Gastrocnemius medialis (tissue), 4 donors: ENCODE measurements around the gene PFDN5. TPM values are rescaled to one million over a fixed set of nuclear protein-coding genes. Genes with fewer than 3 reads are reported as not detected.

Experiments used
- ATAC-seq, 2 donors: fragments of 150-250 bp; one replicate each; pipeline ENCODE4 v1.9.1; 2016
- DNase-seq, 2 donors: peaks; one replicate each; pipeline ENCODE4 v3.0.0-alpha.2; 2019
- H3K27ac ChIP-seq, 4 donors: fragments of 200-600 bp; sonication (generic); 1 replicate in 1 of 4; 2 replicates in 3 of 4; pipeline ENCODE4 v1.5.1; 2016 to 2018; ENCODE audit warnings: mild to moderate bottlenecking in 2 of 4, moderate library complexity in 1 of 4
- H3K27me3 ChIP-seq, 3 donors: fragments of 200-600 bp; sonication (generic) in 2 of 3; 1 replicate in 1 of 3; 2 replicates in 2 of 3; pipeline versions ENCODE4 v1.5.1 to v1.6.0; 2016 to 2019; ENCODE audit warnings: mild to moderate bottlenecking in 1 of 3, moderate library complexity in 1 of 3
- H3K36me3 ChIP-seq, 2 donors: fragments of 200-600 bp; sonication (generic) in 1 of 2; one replicate each; pipeline ENCODE4 v1.5.1; 2017 to 2018
- H3K4me1 ChIP-seq, 2 donors: fragments of 200-600 bp; sonication (generic) in 1 of 2; one replicate each; pipeline ENCODE4 v1.5.1; 2016 to 2017; ENCODE audit warnings: mild to moderate bottlenecking in 2 of 2
- H3K4me3 ChIP-seq, 4 donors: fragments of 200-600 bp; sonication (generic) in 3 of 4; 1 replicate in 1 of 4; 2 replicates in 3 of 4; pipeline ENCODE4 v1.5.1; 2016 to 2019; ENCODE audit warnings: mild to moderate bottlenecking in 2 of 4
- H3K9me3 ChIP-seq, 3 donors: fragments of 200-600 bp; sonication (generic) in 2 of 3; 1 replicate in 1 of 3; 2 replicates in 2 of 3; pipeline ENCODE4 v1.5.1; 2016 to 2019
- CTCF ChIP-seq, 5 experiments: fragments of 450-650 bp in 3 of 5; fragments of 200-600 bp in 2 of 5; sonication (generic) in 2 of 5; IDR thresholded peaks in 4 of 5; conservative IDR thresholded peaks in 1 of 5; 1 replicate in 4 of 5; 2 replicates in 1 of 5; pipeline ENCODE4 v1.5.1; 2016 to 2019; ENCODE audit warnings: antibody characterized with exemption in 5 of 5, mild to moderate bottlenecking in 3 of 5, moderate library complexity in 3 of 5
- POLR2A ChIP-seq, 2 donors: fragments of 450-650 bp; IDR thresholded peaks; one replicate each; pipeline ENCODE4 v1.6.1; 2017; ENCODE audit warnings: antibody characterized with exemption in 2 of 2, mild to moderate bottlenecking in 2 of 2, moderate library complexity in 2 of 2
- in situ Hi-C, 4 donors: fragments of 200-750 bp; cut with MboI; loops; one replicate each; pipeline versions ENCODE4 v1.15.0 to v1.8.0; 2017; ENCODE audit warnings: low sequenced_read_pairs in 4 of 4
- intact Hi-C: fragments of 100-400 bp; cut with DNase I; formaldehyde crosslinking; loops from one replicate; pipeline ENCODE4 v1.15.1; 2023; ENCODE audit warnings: low total_unique reads
- total RNA-seq, 4 donors: library from RNA; depleted of rRNA; stranded (reverse); fragments of >200 nt; gene quantifications; one replicate each; pipeline versions ENCODE4 v1.1.0 to v1.2.3, GENCODE V29; 2016

Gene PFDN5
- total RNA-seq, 4 donors from 2014 or later: 341 to 464 (median 358) TPM

GRCh38 chr12:53274445-53274844 lies 20.9 kb upstream of the PFDN5 start:
- Histone ChIP-seq H3K27ac (no peak overlapping the region), H3K9me3 (no peaks in the 10 kb centered on the region), H3K4me3 (no peak overlapping the region), H3K4me1 (no peaks in the 10 kb centered on the region), H3K27me3 (no peaks in the 10 kb centered on the region), H3K36me3 (no peaks in the 10 kb centered on the region)
- in situ Hi-C loops (no loop called here), intact Hi-C loops (no loop called here)
- TF ChIP-seq POLR2A (IDR thresholded peaks at IDR 0.05) (no peak), CTCF (IDR thresholded peaks at IDR 0.05 in 4 of 5, conservative IDR thresholded peaks at IDR 0.05 in 1 of 5) (no peak)
- DNase-seq (no peak), ATAC-seq (no peak)

- TF ChIP-seq POLR2A (IDR thresholded peaks at IDR 0.05) (no peak), CTCF (IDR thresholded peaks at IDR 0.05 in 4 of 5, conservative IDR thresholded peaks at IDR 0.05 in 1 of 5) (no peak)
- in situ Hi-C loops (no loop called here), intact Hi-C loops (no loop called here)
- H3K4me1 ChIP-seq: no peaks in the 10 kb centered on the region
- DNase-seq (no peak), ATAC-seq (no peak)
- no peaks in the 10 kb centered on the region for H3K27me3 ChIP-seq
- H3K27ac ChIP-seq: no peak overlapping the region
- H3K36me3 ChIP-seq: no peaks in the 10 kb centered on the region
- H3K4me3 ChIP-seq: no peak overlapping the region
- no peaks in the 10 kb centered on the region for H3K9me3 ChIP-seq
Measured at GRCh38 chr12:53276511-53276910, 18.8 kb upstream of the PFDN5 start.

- Histone ChIP-seq H3K27me3 (no peaks in the 10 kb centered on the region), H3K36me3 (no peaks in the 10 kb centered on the region), H3K4me1 (no peaks in the 10 kb centered on the region), H3K4me3 (no peak overlapping the region), H3K27ac (no peak overlapping the region), H3K9me3 (no peaks in the 10 kb centered on the region)
- intact Hi-C loops (no loop called here), in situ Hi-C loops (no loop called here)
- DNase-seq: no peak
- TF ChIP-seq CTCF (IDR thresholded peaks at IDR 0.05 in 4 of 5, conservative IDR thresholded peaks at IDR 0.05 in 1 of 5) (no peak), POLR2A (IDR thresholded peaks at IDR 0.05) (no peak)
- no peak for ATAC-seq
Measured at GRCh38 chr12:53277981-53278380, 17.4 kb upstream of the PFDN5 start.

DNA sequence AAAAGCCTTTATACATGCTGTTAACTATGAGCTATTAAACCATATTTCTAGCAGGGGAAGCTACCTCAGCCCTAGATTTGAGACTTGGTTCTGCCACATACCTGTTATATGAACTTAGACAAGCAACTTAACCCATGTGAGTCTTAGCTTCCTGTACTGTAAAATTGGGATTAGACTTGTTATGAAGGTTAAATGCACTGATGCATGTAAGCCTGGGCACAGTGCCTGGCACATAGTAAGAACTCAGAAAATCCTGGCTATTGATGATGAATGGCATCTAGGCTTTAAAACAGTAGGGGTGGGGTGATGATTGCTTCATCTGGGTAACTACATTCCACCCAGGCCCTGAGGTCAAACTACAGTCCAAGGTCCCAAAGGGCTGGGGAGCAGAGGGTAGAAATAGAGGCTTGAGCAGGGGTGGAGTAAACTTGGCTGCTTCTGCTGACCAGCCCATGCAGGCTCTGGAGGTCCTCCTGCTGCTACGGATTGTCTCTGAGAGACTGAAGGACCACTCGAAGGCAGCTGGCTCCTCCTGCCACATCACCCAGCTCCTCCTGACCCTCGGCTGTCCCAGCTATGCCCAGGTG lies 16.0 kb upstream of the PFDN5 start:
- in situ Hi-C loops: no loop called here
- no peak overlapping the region for H3K27ac ChIP-seq
- no peak for ATAC-seq
- H3K27me3 ChIP-seq: no peaks in the 10 kb centered on the region
- intact Hi-C loops: no loop called here
- no peak for DNase-seq
- TF ChIP-seq POLR2A (IDR thresholded peaks at IDR 0.05) (no peak), CTCF (IDR thresholded peaks at IDR 0.05 in 4 of 5, conservative IDR thresholded peaks at IDR 0.05 in 1 of 5) (no peak)
- H3K36me3 ChIP-seq: no peaks in the 10 kb centered on the region
- no peaks in the 10 kb centered on the region for H3K9me3 ChIP-seq
- H3K4me3 ChIP-seq: no peak overlapping the region
- no peaks in the 10 kb centered on the region for H3K4me1 ChIP-seq
